ENCODE data around the gene RPL35A.

DNA sequence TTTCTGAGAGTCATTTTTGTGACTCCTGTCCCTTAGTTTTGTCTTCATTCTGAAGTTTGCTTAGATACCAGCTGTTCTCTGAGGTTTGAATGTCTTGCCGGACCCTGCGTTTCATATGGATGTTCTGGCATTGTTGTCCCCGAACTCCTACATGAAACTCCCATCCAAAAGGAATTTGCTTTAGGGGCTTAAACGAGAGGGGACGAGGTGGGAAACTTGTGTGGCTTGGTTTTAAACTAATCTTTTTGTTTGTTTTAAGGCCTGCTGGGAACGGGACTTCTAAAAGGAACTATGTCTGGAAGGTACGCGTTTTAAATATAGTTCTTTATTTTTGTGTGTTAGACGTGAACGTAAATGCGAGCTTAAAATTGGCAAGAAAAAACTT, 679 bp downstream of the RPL35A start:
- TF ChIP-seq ESRRG (CRISPR knock-in tag; IDR thresholded peaks at IDR 0.05) (no peak), PPARA (CRISPR knock-in tag; IDR thresholded peaks at IDR 0.05; ENCODE audit: borderline replicate concordance) (no peak), ZFP30 (CRISPR knock-in tag; IDR thresholded peaks at IDR 0.05) (no peak), CSDC2 (CRISPR knock-in tag; IDR thresholded peaks at IDR 0.05) (no peak), ARNTL (CRISPR knock-in tag; IDR thresholded peaks at IDR 0.05; ENCODE audit: borderline replicate concordance, low read depth) (no peak), ZC3H10 (CRISPR knock-in tag; IDR thresholded peaks at IDR 0.05) (no peak)
- TF ChIP-seq, protein P1, sequence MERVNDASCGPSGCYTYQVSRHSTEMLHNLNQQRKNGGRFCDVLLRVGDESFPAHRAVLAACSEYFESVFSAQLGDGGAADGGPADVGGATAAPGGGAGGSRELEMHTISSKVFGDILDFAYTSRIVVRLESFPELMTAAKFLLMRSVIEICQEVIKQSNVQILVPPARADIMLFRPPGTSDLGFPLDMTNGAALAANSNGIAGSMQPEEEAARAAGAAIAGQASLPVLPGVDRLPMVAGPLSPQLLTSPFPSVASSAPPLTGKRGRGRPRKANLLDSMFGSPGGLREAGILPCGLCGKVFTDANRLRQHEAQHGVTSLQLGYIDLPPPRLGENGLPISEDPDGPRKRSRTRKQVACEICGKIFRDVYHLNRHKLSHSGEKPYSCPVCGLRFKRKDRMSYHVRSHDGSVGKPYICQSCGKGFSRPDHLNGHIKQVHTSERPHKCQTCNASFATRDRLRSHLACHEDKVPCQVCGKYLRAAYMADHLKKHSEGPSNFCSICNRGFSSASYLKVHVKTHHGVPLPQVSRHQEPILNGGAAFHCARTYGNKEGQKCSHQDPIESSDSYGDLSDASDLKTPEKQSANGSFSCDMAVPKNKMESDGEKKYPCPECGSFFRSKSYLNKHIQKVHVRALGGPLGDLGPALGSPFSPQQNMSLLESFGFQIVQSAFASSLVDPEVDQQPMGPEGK (CRISPR knock-in tag; IDR thresholded peaks at IDR 0.05; ENCODE audit: borderline replicate concordance), result no peak
- TF ChIP-seq, protein P2, sequence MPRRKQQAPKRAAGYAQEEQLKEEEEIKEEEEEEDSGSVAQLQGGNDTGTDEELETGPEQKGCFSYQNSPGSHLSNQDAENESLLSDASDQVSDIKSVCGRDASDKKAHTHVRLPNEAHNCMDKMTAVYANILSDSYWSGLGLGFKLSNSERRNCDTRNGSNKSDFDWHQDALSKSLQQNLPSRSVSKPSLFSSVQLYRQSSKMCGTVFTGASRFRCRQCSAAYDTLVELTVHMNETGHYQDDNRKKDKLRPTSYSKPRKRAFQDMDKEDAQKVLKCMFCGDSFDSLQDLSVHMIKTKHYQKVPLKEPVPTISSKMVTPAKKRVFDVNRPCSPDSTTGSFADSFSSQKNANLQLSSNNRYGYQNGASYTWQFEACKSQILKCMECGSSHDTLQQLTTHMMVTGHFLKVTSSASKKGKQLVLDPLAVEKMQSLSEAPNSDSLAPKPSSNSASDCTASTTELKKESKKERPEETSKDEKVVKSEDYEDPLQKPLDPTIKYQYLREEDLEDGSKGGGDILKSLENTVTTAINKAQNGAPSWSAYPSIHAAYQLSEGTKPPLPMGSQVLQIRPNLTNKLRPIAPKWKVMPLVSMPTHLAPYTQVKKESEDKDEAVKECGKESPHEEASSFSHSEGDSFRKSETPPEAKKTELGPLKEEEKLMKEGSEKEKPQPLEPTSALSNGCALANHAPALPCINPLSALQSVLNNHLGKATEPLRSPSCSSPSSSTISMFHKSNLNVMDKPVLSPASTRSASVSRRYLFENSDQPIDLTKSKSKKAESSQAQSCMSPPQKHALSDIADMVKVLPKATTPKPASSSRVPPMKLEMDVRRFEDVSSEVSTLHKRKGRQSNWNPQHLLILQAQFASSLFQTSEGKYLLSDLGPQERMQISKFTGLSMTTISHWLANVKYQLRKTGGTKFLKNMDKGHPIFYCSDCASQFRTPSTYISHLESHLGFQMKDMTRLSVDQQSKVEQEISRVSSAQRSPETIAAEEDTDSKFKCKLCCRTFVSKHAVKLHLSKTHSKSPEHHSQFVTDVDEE (CRISPR knock-in tag; IDR thresholded peaks at IDR 0.05), result no peak

Data from SK-N-SH treated with all-trans-retinoic acid at 6 μM for 48 hours (cell line).